SK-N-MC (cell line): ENCODE data around the gene TLCD5.

ENCODE experiments used
- DNase-seq: peaks from one replicate; pipeline ENCODE4 v3.0.0-alpha.2; 2011; ENCODE audit warnings: low read depth, low spot score
- H3K27ac ChIP-seq: fragments of 200-600 bp; sonication (generic); 2 replicates; pipeline ENCODE4 v1.5.1; 2016; ENCODE audit warnings: mixed run types
- H3K36me3 ChIP-seq: fragments of 200-600 bp; sonication (generic); 2 replicates; pipeline ENCODE4 v1.6.1; 2017; ENCODE audit warnings: antibody characterized with exemption, low read length, mixed read lengths; ENCODE audit not compliant: insufficient read depth
- H3K4me3 ChIP-seq: fragments of 200-600 bp; sonication (generic); 2 replicates; pipeline ENCODE4 v1.5.1; 2016
- H3K9ac ChIP-seq: fragments of 200-600 bp; sonication (generic); 2 replicates; pipeline ENCODE4 v1.8.0; 2017; ENCODE audit warnings: mixed run types, mixed read lengths; ENCODE audit not compliant: insufficient read length
- H3K9me3 ChIP-seq: fragments of 200-600 bp; sonication (generic); 2 replicates; pipeline ENCODE4 v1.6.1; 2017; ENCODE audit warnings: low read depth, mild to moderate bottlenecking, antibody characterized with exemption, low read length, moderate library complexity, mixed read lengths
- EZH2 ChIP-seq: fragments of 200-600 bp; sonication (generic); IDR thresholded peaks from one replicate; pipeline ENCODE4 v1.6.1; 2017; ENCODE audit warnings: antibody characterized with exemption
- FOXP2 ChIP-seq: optimal IDR thresholded peaks from 2 replicates; pipeline ENCODE3; 2011; ENCODE audit warnings: mild to moderate bottlenecking, moderate library complexity; ENCODE audit not compliant: insufficient read depth; ENCODE audit errors: extremely low read length, control extremely low read depth
- POLR2AphosphoS5 ChIP-seq: IDR thresholded peaks from 2 replicates; pipeline ENCODE4 v1.6.1; 2012; ENCODE audit warnings: mild to moderate bottlenecking, low read depth, low read length, borderline replicate concordance

TLCD5 gene

DNA sequence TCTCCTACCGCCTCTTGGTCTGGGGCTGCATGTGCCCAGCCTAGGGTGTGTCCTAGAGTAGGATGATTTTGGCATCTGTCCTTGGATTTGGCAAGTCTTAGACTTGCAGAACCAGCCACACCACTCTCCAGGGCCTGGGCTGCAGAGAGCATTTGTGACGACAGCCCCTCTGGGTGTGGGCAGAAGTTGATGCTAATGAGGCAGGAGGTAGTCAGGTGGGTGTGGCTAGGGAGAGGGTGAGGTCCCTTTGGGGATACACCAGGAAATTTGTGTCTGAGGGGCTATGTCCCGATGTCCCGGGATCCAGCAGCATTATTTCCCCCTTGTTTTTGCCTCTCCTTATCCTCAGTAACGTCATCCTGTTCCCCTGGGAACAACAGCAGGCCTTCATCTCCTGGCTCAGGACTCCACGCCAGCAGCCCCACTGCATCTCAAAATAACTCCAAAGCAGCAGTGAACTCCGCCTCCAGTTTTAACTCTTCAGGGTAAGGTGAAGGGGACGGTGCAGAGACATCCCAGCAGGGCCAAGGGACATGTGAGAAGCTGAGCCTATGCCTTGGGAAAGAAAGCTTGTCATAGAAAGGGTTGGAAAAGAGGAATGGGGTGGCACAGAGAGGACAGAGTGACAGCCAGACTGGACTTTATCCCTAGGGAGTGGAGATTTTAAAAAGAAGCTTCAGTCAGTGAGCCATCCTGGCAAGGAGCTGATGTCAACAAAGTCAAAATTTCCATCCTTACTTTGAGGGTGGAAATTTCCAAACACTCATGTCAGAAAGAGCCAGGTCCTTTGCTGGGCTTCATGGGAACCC lies 8.0 kb upstream of the TLCD5 start:
- TF ChIP-seq FOXP2 (no peak), POLR2AphosphoS5 (no peak), EZH2 (no peak)
- no peak for DNase-seq
- Histone ChIP-seq H3K4me3 (no peak overlapping the region), H3K27ac (no peak overlapping the region), H3K9me3 (no peaks in the 10 kb centered on the region), H3K9ac (no peak overlapping the region), H3K36me3 (no peaks in the 10 kb centered on the region)

DNA sequence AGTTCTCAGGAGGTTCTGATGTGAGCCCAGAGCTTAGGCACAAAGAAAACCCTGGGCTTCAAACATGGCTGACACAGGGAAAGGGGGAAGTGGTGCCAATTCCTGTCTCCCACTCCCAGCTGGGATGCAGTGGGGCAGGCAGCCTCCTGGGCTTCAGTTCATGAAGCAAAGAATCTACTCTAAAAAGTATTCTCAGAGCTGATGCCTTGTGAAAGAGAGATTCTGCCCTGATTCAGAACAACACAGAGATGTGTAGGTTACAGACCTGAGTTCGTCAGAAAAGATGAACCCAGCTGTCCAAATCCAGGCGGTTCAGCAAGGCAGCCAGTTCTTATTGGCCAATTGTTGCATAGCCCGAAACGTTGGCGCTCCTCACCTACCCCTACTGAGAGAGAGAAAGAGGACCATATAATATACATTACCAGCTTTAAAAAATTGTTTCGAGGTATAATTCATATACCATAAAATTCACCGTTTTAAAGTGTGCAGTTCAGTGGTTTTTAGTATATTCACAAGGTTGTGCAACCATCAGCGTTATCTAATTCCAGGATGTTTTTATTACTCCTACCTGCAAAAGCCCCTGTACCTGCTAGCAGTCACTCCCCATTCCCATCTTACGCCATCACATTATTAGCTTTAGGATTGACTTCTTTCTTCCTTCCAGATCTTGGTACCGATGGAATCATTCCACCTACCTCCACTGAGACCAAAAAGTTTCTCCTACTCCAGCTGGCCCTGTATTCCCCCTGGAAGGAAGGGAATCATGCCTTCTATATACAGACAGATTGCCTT lies 7.2 kb upstream of the TLCD5 start:
- TF ChIP-seq EZH2 = no peak
- no peak for TF ChIP-seq FOXP2
- no peak for TF ChIP-seq POLR2AphosphoS5
- Histone ChIP-seq H3K27ac (no peak overlapping the region), H3K36me3 (no peaks in the 10 kb centered on the region), H3K9me3 (no peaks in the 10 kb centered on the region), H3K4me3 (no peak overlapping the region), H3K9ac (no peak overlapping the region)
- no peak for DNase-seq

DNA sequence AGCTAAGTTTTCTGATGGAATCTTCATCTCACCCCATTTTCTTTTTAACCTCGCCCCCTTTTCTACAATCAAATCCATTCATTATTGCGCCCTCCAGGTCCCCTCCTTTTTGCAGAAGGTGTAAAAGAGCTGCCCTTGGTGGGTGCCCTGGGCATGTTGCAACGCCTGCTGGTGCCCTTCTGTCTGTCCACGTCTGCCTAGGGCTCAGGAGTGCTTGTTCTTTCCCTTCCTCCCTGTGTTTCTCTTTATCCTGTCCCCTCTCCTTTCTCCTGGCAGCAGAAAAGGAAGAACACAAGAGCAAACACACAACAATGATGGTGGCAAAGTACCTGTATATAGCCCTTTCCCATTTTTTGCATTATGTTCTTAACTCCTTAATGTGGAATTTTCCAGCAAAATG lies 6.2 kb upstream of the TLCD5 start:
- DNase-seq = no peak
- H3K9ac ChIP-seq = no peak overlapping the region

DNA sequence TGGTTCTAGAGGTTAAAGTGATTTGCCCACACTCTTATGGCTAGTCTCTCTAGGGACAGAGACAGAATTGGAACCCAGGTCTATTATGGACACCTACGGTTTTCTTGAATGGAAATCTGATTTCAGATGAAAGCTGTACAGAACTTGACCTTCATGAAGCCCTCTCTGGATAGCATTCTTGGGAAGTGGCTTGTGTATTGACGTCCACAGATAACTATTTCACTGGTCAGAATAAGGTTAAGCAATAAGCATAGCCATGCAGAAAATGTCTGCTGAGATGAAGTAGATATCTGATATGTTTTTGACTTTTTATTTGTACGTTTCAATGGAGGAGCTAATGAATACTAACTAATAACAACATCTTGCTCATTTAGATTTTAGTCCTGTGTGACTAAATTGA lies 1.1 kb downstream of the TLCD5 start:
- Histone ChIP-seq H3K4me3 (peak overlapping the region; percentile 92; the same call in 1 of the 2 replicates), H3K9me3 (no peaks in the 10 kb centered on the region), H3K9ac (no peak overlapping the region), H3K27ac (no peak overlapping the region), H3K36me3 (peaks cover 11% of the 10 kb centered on the region)
- no peak for TF ChIP-seq POLR2AphosphoS5
- no peak for TF ChIP-seq EZH2
- no peak for TF ChIP-seq FOXP2
- DNase-seq = no peak

More for the DNA sequence above, 6.2 kb upstream of the TLCD5 start:
- Histone ChIP-seq H3K36me3 (no peaks in the 10 kb centered on the region), H3K27ac (no peak overlapping the region), H3K4me3 (no peak overlapping the region), H3K9me3 (no peaks in the 10 kb centered on the region)
- TF ChIP-seq POLR2AphosphoS5 (no peak), FOXP2 (no peak), EZH2 (no peak)

DNA sequence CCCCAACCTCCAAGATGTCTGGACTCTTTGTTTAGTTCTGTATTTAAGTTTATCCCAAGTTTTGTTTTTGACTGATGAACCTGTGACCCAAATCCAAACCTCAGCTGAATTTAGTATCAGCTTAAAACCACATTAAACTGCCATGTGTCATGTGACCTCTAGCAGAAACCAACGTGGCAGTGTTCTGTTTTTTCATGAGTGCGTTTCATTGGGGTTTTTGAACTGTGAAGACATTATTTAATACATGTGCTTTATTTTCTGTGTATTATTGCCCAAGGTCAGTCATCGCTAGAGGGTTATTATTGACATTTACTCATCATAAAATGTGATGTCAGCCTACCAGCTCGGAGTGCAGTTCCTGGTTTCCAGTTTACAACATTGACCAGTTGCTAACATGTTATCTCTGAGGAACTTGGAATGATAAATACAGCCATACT lies 1.8 kb downstream of the TLCD5 start:
- DNase-seq = no peak
- no peak overlapping the region for H3K9ac ChIP-seq
- no peak overlapping the region for H3K4me3 ChIP-seq
- no peaks in the 10 kb centered on the region for H3K9me3 ChIP-seq
- TF ChIP-seq POLR2AphosphoS5 (no peak), FOXP2 (no peak), EZH2 (no peak)
- peaks cover 11% of the 10 kb centered on the region for H3K36me3 ChIP-seq
- H3K27ac ChIP-seq = no peak overlapping the region

DNA sequence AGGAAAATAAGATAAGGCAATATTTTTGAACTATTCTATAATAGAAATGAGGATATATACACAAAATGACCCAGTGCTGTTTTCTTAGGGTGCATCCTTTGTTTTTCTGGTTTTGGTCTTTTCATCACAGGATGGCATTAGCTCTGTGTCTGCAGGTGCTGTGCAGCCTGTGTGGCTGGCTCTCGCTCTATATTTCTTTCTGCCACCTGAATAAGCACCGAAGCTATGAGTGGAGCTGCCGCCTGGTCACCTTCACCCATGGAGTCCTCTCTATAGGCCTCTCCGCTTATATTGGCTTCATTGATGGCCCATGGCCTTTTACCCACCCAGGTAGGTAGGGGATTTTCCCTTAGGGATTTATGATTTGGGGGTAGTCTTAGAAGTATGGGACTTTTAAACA lies 2.2 kb downstream of the TLCD5 start:
- TF ChIP-seq FOXP2 (no peak), EZH2 (no peak), POLR2AphosphoS5 (no peak)
- no peak overlapping the region for H3K27ac ChIP-seq
- peaks cover 11% of the 10 kb centered on the region for H3K36me3 ChIP-seq
- no peaks in the 10 kb centered on the region for H3K9me3 ChIP-seq
- H3K4me3 ChIP-seq = no peak overlapping the region
- no peak overlapping the region for H3K9ac ChIP-seq
- no peak for DNase-seq

DNA sequence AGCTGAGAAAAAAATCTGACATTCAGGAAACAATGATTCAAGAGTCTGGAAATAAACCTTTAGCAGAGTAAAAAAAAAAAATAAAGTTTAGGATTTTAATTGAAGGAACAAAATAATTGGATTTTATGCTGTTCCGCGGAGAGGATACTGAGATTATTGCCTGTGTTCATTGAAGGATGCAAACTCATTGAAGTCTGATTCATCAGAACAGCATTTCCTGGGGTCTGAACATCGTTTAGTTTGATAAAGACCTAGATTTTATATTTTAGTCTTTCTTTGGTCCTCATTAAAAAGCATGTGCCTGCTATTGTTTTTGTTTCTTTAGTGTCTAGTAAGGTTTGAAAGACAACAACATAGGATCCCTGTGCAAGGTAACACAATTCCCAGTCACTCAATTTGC lies 4.5 kb downstream of the TLCD5 start:
- DNase-seq = no peak
- Histone ChIP-seq H3K9ac (no peak overlapping the region), H3K4me3 (no peak overlapping the region), H3K36me3 (peaks cover 11% of the 10 kb centered on the region), H3K9me3 (no peaks in the 10 kb centered on the region), H3K27ac (no peak overlapping the region)
- no peak for TF ChIP-seq FOXP2
- TF ChIP-seq EZH2 = no peak
- TF ChIP-seq POLR2AphosphoS5 = no peak

DNA sequence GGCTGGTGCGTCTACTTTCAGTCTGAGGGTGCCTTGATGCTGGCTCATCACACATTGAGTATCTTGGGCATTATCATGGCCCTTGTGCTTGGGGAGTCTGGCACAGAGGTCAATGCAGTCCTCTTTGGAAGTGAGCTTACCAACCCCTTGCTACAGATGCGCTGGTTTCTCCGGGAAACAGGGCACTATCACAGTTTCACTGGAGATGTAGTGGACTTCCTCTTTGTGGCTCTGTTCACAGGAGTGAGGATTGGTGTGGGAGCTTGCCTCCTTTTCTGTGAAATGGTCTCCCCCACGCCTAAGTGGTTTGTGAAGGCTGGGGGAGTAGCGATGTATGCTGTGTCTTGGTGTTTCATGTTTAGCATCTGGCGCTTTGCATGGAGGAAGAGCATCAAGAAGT lies 4.9 kb downstream of the TLCD5 start:
- no peaks in the 10 kb centered on the region for H3K9me3 ChIP-seq
- DNase-seq = no peak
- H3K9ac ChIP-seq = no peak overlapping the region
- no peak for TF ChIP-seq FOXP2
- no peak for TF ChIP-seq EZH2
- no peak for TF ChIP-seq POLR2AphosphoS5
- no peak overlapping the region for H3K27ac ChIP-seq
- H3K36me3 ChIP-seq = peaks cover 11% of the 10 kb centered on the region
- H3K4me3 ChIP-seq = no peak overlapping the region
